Thyroid gland (tissue), 4 donors: ENCODE results near the gene GNAQ. TPM values are rescaled to one million over a fixed set of nuclear protein-coding genes. Genes with fewer than 3 reads are reported as not detected.
A peak's percentile ranks its signal among the peaks of the same experiment; 100 is the strongest.

Experiments
- DNase-seq, 2 donors: peaks; one replicate each; pipeline ENCODE4 v3.0.0-alpha.2; 2019
- H3K27ac ChIP-seq, 3 donors: fragments of 200-600 bp; sonication (generic); 1 replicate in 2 of 3; 2 replicates in 1 of 3; pipeline ENCODE4 v1.5.1; 2016 to 2019; ENCODE audit warnings: mild to moderate bottlenecking in 1 of 3, moderate library complexity in 1 of 3
- H3K27me3 ChIP-seq: fragments of 200-600 bp; sonication (generic); one replicate; pipeline ENCODE4 v1.5.1; 2019
- H3K36me3 ChIP-seq, 2 donors: fragments of 200-600 bp; sonication (generic); one replicate each; pipeline ENCODE4 v1.5.1; 2016 to 2019
- H3K4me1 ChIP-seq, 2 donors: fragments of 200-600 bp; sonication (generic); one replicate each; pipeline ENCODE4 v1.5.1; 2017 to 2019
- H3K4me3 ChIP-seq, 3 donors: fragments of 200-600 bp; sonication (generic); replicated peaks in 1 of 3; 1 replicate in 2 of 3; 2 replicates in 1 of 3; pipeline ENCODE4 v1.5.1; 2016; ENCODE audit warnings: mild to moderate bottlenecking in 1 of 3
- H3K9me3 ChIP-seq: fragments of 200-600 bp; sonication (generic); one replicate; pipeline ENCODE4 v1.5.1; 2017
- POLR2A ChIP-seq, 2 donors: fragments of 450-650 bp; IDR thresholded peaks; one replicate each; pipeline ENCODE4 v1.6.1; 2017; ENCODE audit warnings: antibody characterized with exemption in 2 of 2, mild to moderate bottlenecking in 2 of 2, moderate library complexity in 1 of 2
- WGBS, 2 donors: methylation state at CpG; one replicate each; pipeline ENCODE4 v1.1.5; 2017; 5-methylcytosine and 5-hydroxymethylcytosine counted together
- intact Hi-C: fragments of 100-400 bp; cut with DNase I; formaldehyde crosslinking; loops from one replicate; pipeline ENCODE4 v1.15.1; 2023
- total RNA-seq, 4 donors: library from RNA; depleted of rRNA; stranded (reverse); fragments of >200 nt; gene quantifications; one replicate each; pipeline ENCODE4 v1.2.3, GENCODE V29; 2016
- TF ChIP-seq, protein P1 (sequence below), 6 experiments: fragments of 200-600 bp in 3 of 6; fragments of 450-650 bp in 3 of 6; sonication (generic) in 3 of 6; IDR thresholded peaks; one replicate each; pipeline ENCODE4 v1.5.1; 2016 to 2019; ENCODE audit warnings: antibody characterized with exemption in 6 of 6, mild to moderate bottlenecking in 2 of 6, inconsistent platforms in 1 of 6, moderate library complexity in 1 of 6

The GNAQ gene
- total RNA-seq, 4 donors from 2014 or later, result 40.0 to 60.8 (median 58.1) TPM

DNA sequence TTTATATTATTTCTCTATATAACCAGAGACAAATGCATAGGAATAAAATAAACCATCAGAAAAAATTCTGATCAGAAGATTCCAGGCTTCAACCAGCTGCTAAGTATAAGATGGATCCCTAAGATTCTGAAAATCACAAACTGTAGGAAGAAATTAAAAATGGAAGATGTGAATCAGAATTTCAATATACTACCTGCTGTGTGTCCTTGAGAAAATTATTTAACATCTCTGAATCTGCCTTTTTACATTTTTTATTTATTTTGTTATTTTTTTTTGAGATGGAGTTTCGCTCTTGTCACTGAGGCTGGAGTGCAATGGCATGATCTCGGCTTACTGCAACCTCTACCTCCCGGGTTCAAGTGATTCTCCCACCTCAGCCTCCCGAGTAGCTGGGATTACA lies 187.2 kb downstream of the GNAQ start:
- peaks cover 24 to 45% of the 10 kb centered on the region in 2 donors for H3K4me1 ChIP-seq
- no peaks in the 10 kb centered on the region for H3K36me3 ChIP-seq
- no peak for DNase-seq
- no peaks in the 10 kb centered on the region for H3K27me3 ChIP-seq
- TF ChIP-seq POLR2A (IDR thresholded peaks at IDR 0.05), result no peak
- TF ChIP-seq, protein P1, sequence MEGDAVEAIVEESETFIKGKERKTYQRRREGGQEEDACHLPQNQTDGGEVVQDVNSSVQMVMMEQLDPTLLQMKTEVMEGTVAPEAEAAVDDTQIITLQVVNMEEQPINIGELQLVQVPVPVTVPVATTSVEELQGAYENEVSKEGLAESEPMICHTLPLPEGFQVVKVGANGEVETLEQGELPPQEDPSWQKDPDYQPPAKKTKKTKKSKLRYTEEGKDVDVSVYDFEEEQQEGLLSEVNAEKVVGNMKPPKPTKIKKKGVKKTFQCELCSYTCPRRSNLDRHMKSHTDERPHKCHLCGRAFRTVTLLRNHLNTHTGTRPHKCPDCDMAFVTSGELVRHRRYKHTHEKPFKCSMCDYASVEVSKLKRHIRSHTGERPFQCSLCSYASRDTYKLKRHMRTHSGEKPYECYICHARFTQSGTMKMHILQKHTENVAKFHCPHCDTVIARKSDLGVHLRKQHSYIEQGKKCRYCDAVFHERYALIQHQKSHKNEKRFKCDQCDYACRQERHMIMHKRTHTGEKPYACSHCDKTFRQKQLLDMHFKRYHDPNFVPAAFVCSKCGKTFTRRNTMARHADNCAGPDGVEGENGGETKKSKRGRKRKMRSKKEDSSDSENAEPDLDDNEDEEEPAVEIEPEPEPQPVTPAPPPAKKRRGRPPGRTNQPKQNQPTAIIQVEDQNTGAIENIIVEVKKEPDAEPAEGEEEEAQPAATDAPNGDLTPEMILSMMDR (IDR thresholded peaks at IDR 0.05), result no peak
- intact Hi-C loops, result loop anchor here (10.0 kb wide), 1 partner anchor 190 kb away; the partner anchor contains the start of gene GNAQ
- H3K27ac ChIP-seq, result no peak overlapping the region
- H3K4me3 ChIP-seq, result no peak overlapping the region
- H3K9me3 ChIP-seq, result no peaks in the 10 kb centered on the region
- WGBS, 2 donors, result 97 to 99% methylated on average over 4 of the region's 4 CpGs

DNA sequence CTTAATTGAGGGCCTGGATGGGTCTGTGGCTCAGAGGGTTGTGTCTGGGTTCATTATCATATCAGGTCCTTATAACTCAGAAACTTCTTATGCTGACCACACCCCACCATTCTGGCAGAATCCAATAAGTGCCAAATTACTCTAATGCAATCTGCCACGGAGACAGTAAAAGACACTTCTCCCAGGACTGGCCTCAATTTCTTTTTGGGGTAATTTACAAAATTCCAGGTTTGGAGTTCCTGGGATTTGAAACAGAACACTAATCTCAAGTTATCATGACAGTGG lies 187.8 kb downstream of the GNAQ start:
- Histone ChIP-seq H3K4me1 (peaks cover 23 to 40% of the 10 kb centered on the region in 2 donors), H3K9me3 (no peaks in the 10 kb centered on the region), H3K4me3 (no peak overlapping the region), H3K27ac (no peak overlapping the region), H3K27me3 (no peaks in the 10 kb centered on the region), H3K36me3 (no peaks in the 10 kb centered on the region)
- DNase-seq, result no peak
- intact Hi-C loops, result loop anchor here (10.0 kb wide), 1 partner anchor 191 kb away; the partner anchor contains the start of gene GNAQ
- WGBS, 2 donors, result 79 to 100% methylated on average over 1 of the region's 1 CpG
- TF ChIP-seq POLR2A (IDR thresholded peaks at IDR 0.05), result no peak
- TF ChIP-seq, protein P1 (IDR thresholded peaks at IDR 0.05), result no peak

DNA sequence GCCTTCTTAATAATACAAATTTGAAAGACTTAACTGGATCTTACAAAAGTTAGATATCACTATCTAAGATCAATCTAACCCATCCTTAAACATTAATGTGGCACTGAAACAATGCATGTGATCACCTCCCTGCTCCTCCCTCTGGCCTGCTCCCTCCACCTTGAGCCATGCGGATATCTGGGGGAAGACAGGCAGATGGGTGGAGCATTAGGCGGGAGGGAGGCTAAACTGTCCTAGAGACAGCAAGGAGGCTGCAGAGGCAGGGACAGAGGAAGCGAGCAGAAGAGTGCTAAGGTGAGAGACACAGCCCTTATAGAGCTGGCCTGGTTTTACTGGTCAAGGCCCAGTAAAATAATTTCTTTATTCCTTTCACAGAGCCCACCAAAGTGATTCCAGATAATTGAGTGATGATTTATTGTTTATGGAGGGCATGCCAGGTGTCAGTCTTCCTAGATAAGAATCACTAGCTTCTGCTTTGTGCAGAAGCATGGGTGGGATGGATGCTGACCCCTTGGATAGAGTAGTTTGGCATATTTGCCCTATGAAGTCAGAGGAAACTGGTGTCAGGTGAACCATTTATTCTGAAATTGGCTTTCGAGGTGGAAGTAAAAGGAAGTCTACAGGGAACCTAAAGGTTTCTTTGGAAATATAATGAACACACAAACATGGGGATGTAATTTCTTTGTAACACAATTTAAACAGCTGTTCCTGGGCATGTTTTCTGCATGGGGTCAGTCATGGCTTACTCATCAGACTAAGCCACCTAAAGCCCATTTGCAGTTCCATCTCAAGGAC lies 188.3 kb downstream of the GNAQ start:
- intact Hi-C loops, result loop anchor here (10.0 kb wide), 1 partner anchor 192 kb away; the partner anchor contains the start of gene GNAQ
- Histone ChIP-seq H3K27me3 (no peaks in the 10 kb centered on the region), H3K36me3 (no peaks in the 10 kb centered on the region), H3K4me3 (no peak overlapping the region), H3K9me3 (no peaks in the 10 kb centered on the region), H3K27ac (no peak overlapping the region), H3K4me1 (peaks cover 18 to 35% of the 10 kb centered on the region in 2 donors)
- no peak for DNase-seq
- no peak for TF ChIP-seq POLR2A (IDR thresholded peaks at IDR 0.05)
- TF ChIP-seq, protein P1 (IDR thresholded peaks at IDR 0.05), result no peak
- WGBS, 2 donors, result 96 to 97% methylated on average over 4 of the region's 4 CpGs

DNA sequence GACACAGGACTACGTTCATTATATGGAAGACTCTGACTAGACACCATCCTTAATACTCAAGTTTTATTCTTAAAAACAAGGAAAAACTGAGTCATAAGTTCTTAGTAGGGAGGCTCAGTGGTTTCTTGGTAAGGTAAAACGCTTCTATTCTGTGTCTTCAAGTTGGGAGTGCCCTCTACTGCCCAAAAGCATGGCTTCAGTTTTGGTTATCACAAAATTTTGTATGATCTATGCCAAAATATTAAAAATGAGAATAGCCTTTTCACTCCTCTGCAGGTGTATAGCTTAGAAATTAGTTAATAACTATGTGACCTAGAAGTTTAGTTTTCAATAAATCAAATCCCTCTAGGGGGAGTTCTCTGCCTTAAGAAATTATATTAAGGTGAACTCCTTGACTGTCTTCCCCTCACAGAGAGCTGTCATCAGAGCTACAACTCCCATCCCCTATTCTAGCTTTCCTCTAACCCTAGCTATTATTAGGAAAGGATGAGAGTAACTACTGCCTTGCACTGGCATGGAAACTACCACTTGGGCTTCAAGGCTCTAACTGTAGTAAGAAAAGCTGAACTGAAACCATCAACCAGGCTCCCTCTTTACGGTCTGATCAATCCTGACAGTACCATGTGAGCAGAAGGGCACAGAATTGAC lies 189.7 kb downstream of the GNAQ start:
- peak overlapping the region in 1 of 3 donors; percentile 21 for H3K27ac ChIP-seq
- TF ChIP-seq POLR2A (IDR thresholded peaks at IDR 0.05), result no peak
- TF ChIP-seq, protein P1 (IDR thresholded peaks at IDR 0.05), result peak in 4 of 6 experiments; percentile 8 to 49 (median 42)
- peaks cover 9 to 25% of the 10 kb centered on the region in 2 donors for H3K4me1 ChIP-seq

More for the DNA sequence above, 189.7 kb downstream of the GNAQ start:
- no peaks in the 10 kb centered on the region for H3K36me3 ChIP-seq
- H3K9me3 ChIP-seq, result no peaks in the 10 kb centered on the region
- intact Hi-C loops, result loop anchor here (10.0 kb wide), 1 partner anchor 193 kb away; the partner anchor contains the start of gene GNAQ
- no peaks in the 10 kb centered on the region for H3K27me3 ChIP-seq
- DNase-seq, result no peak
- 84 to 85% methylated on average over 3 of the region's 3 CpGs for WGBS, 2 donors
- no peak overlapping the region for H3K4me3 ChIP-seq
